22Rv1 (cell line): ENCODE results near the gene SMG7.

Experiments used
- ZFX ChIP-seq: fragments of 450-650 bp; IDR thresholded peaks from 2 replicates; pipeline ENCODE4 v1.6.1; 2017; ENCODE audit warnings: antibody characterized with exemption, borderline replicate concordance
- TF ChIP-seq, protein P1 (sequence below): fragments of 450-650 bp; IDR thresholded peaks from 2 replicates; pipeline ENCODE4 v1.5.1; 2017; ENCODE audit warnings: mild to moderate bottlenecking

- TF ChIP-seq, protein P1, sequence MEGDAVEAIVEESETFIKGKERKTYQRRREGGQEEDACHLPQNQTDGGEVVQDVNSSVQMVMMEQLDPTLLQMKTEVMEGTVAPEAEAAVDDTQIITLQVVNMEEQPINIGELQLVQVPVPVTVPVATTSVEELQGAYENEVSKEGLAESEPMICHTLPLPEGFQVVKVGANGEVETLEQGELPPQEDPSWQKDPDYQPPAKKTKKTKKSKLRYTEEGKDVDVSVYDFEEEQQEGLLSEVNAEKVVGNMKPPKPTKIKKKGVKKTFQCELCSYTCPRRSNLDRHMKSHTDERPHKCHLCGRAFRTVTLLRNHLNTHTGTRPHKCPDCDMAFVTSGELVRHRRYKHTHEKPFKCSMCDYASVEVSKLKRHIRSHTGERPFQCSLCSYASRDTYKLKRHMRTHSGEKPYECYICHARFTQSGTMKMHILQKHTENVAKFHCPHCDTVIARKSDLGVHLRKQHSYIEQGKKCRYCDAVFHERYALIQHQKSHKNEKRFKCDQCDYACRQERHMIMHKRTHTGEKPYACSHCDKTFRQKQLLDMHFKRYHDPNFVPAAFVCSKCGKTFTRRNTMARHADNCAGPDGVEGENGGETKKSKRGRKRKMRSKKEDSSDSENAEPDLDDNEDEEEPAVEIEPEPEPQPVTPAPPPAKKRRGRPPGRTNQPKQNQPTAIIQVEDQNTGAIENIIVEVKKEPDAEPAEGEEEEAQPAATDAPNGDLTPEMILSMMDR = no peak
- TF ChIP-seq ZFX = no peak
Measured at GRCh38 chr1:183457449-183457848, 14.8 kb upstream of the SMG7 start.
